HEK293 (cell line): Measurements from ENCODE around the gene PCSK5.

Experiments
- CTCF ChIA-PET: fragments of 350-600 bp; formaldehyde crosslinking; extraction: SDS; loops from one replicate; lab custom pipeline; 2021; ENCODE audit warnings: antibody characterized with exemption; lab: Yijun Ruan, JAX
- POLR2A ChIA-PET: fragments of 300-600 bp; formaldehyde crosslinking; extraction: SDS; loops from one replicate; lab custom pipeline; 2020; ENCODE audit warnings: antibody characterized with exemption, inconsistent platforms; lab: Yijun Ruan, JAX
- H3K27ac ChIP-seq: fragments of 200-500 bp; sonication (Bioruptor generic); 2 replicates; pipeline ENCODE4 v1.5.1; 2014; ENCODE audit warnings: low read depth, low read length, control low read depth, inconsistent platforms; ENCODE audit errors: extremely low read depth
- H3K36me3 ChIP-seq, 2 experiments: fragments of 200-500 bp in 1 of 2; sonication (Bioruptor generic) in 1 of 2; 1 replicate in 1 of 2; 2 replicates in 1 of 2; pipeline ENCODE4 v1.5.1; 2014 to 2017; ENCODE audit warnings: inconsistent platforms in 2 of 2, low read length in 2 of 2; ENCODE audit not compliant: control insufficient read depth in 2 of 2, insufficient read depth in 1 of 2
- H3K4me1 ChIP-seq: fragments of 200-500 bp; sonication (Bioruptor generic); 2 replicates; pipeline ENCODE4 v1.5.1; 2014; ENCODE audit warnings: mild to moderate bottlenecking, low read length, inconsistent platforms; ENCODE audit not compliant: control insufficient read depth, insufficient read depth
- H3K4me3 ChIP-seq: 2 replicates; pipeline ENCODE4 v1.5.1; 2011; ENCODE audit warnings: low read depth, mild to moderate bottlenecking, control low read depth, low read length, moderate library complexity
- H3K9me3 ChIP-seq: fragments of 200-500 bp; sonication (Bioruptor generic); 2 replicates; pipeline ENCODE4 v1.5.1; 2014; ENCODE audit warnings: low read depth, low read length, inconsistent platforms; ENCODE audit not compliant: control insufficient read depth, insufficient read depth
- EGR2 ChIP-seq: fragments of 450-650 bp; formaldehyde crosslinking; IDR thresholded peaks from 2 replicates; pipeline ENCODE4 v1.5.1; 2016; ENCODE audit warnings: low read depth, missing biosample characterization, missing genetic modification characterization
- GLIS1 ChIP-seq: fragments of 450-650 bp; formaldehyde crosslinking; IDR thresholded peaks from 2 replicates; pipeline ENCODE4 v1.5.1; 2016; ENCODE audit warnings: missing biosample characterization, missing genetic modification characterization
- HOXA7 ChIP-seq: sonication (generic); formaldehyde crosslinking; IDR thresholded peaks from 2 replicates; pipeline ENCODE4 v1.8.1; 2022; ENCODE audit warnings: missing genetic modification reagents, borderline replicate concordance
- KLF7 ChIP-seq: fragments of 450-650 bp; formaldehyde crosslinking; IDR thresholded peaks from 2 replicates; pipeline ENCODE4 v1.5.1; 2016; ENCODE audit warnings: missing biosample characterization, missing genetic modification characterization, borderline replicate concordance
- PRDM6 ChIP-seq: fragments of 450-650 bp; formaldehyde crosslinking; IDR thresholded peaks from 2 replicates; pipeline ENCODE4 v1.5.1; 2017; ENCODE audit warnings: missing biosample characterization, missing genetic modification characterization
- WT1 ChIP-seq: fragments of 450-650 bp; formaldehyde crosslinking; IDR thresholded peaks from 2 replicates; pipeline ENCODE4 v1.5.1; 2016; ENCODE audit warnings: missing biosample characterization, missing genetic modification characterization
- ZFHX2 ChIP-seq: fragments of 450-650 bp; formaldehyde crosslinking; conservative IDR thresholded peaks from 2 replicates; pipeline ENCODE4 v1.5.1; 2016; ENCODE audit warnings: missing biosample characterization, missing genetic modification characterization
- ZFP3 ChIP-seq: fragments of 450-650 bp; formaldehyde crosslinking; IDR thresholded peaks from 2 replicates; pipeline ENCODE4 v1.5.1; 2016; ENCODE audit warnings: low read depth, missing biosample characterization, missing genetic modification characterization
- ZIC2 ChIP-seq: fragments of 450-650 bp; formaldehyde crosslinking; IDR thresholded peaks from 2 replicates; pipeline ENCODE4 v1.5.1; 2016; ENCODE audit warnings: missing biosample characterization, missing genetic modification characterization
- ZNF398 ChIP-seq: fragments of 450-650 bp; formaldehyde crosslinking; IDR thresholded peaks from 2 replicates; pipeline ENCODE4 v1.5.1; 2017; ENCODE audit warnings: missing biosample characterization, missing genetic modification characterization
- ZNF404 ChIP-seq: fragments of 450-650 bp; formaldehyde crosslinking; IDR thresholded peaks from 2 replicates; pipeline ENCODE4 v1.5.1; 2017; ENCODE audit warnings: missing biosample characterization, missing genetic modification characterization
- ZNF426 ChIP-seq: fragments of 450-650 bp; formaldehyde crosslinking; IDR thresholded peaks from 2 replicates; pipeline ENCODE4 v1.5.1; 2017; ENCODE audit warnings: missing biosample characterization, missing genetic modification characterization, mild to moderate bottlenecking, inconsistent platforms, moderate library complexity
- ZNF510 ChIP-seq: fragments of 450-650 bp; formaldehyde crosslinking; IDR thresholded peaks from 2 replicates; pipeline ENCODE4 v1.5.1; 2018; ENCODE audit warnings: mild to moderate bottlenecking, missing genetic modification characterization, missing biosample characterization; ENCODE audit not compliant: insufficient replicate concordance
- ZNF518A ChIP-seq: fragments of 450-650 bp; formaldehyde crosslinking; conservative IDR thresholded peaks from 2 replicates; pipeline ENCODE4 v1.5.1; 2016; ENCODE audit warnings: low read depth, missing biosample characterization, missing genetic modification characterization
- ZNF548 ChIP-seq: fragments of 450-650 bp; formaldehyde crosslinking; IDR thresholded peaks from 2 replicates; pipeline ENCODE4 v1.5.1; 2016; ENCODE audit warnings: missing biosample characterization, missing genetic modification characterization
- ZNF561 ChIP-seq: fragments of 450-650 bp; IDR thresholded peaks from 2 replicates; pipeline ENCODE4 v1.5.1; 2018; ENCODE audit warnings: missing biosample characterization, missing genetic modification characterization, borderline replicate concordance
- ZNF596 ChIP-seq: fragments of 450-650 bp; IDR thresholded peaks from 2 replicates; pipeline ENCODE4 v1.5.0; 2018; ENCODE audit warnings: missing biosample characterization, mild to moderate bottlenecking, missing genetic modification characterization, moderate library complexity
- ZNF776 ChIP-seq: fragments of 450-650 bp; formaldehyde crosslinking; IDR thresholded peaks from 2 replicates; pipeline ENCODE4 v1.5.0; 2017; ENCODE audit warnings: missing biosample characterization, missing genetic modification characterization, borderline replicate concordance
- ZSCAN5A ChIP-seq: fragments of 450-650 bp; formaldehyde crosslinking; IDR thresholded peaks from 2 replicates; pipeline ENCODE4 v1.5.1; 2016; ENCODE audit warnings: missing biosample characterization, missing genetic modification characterization

Gene PCSK5

GRCh38 chr9:76333964-76334363 lies 443.5 kb downstream of the PCSK5 start:
- ChIA-PET POLR2A (no interaction called here), CTCF (no interaction called here)
- Histone ChIP-seq H3K27ac (peak overlapping the region; percentile 59), H3K36me3 (peaks cover 0 to 9% of the 10 kb centered on the region in 2 experiments; a peak in 1 of 3 replicates), H3K4me1 (peaks cover 6% of the 10 kb centered on the region; the same call in 1 of the 2 replicates), H3K4me3 (no peak overlapping the region), H3K9me3 (no peaks in the 10 kb centered on the region)
- TF ChIP-seq PRDM6 (no peak), ZNF776 (tag by site-specific recombination) (no peak), HOXA7 (no peak), ZNF596 (tag by site-specific recombination) (0 out of 2 replicates have a peak, but pooled peaks have one; percentile 47), ZNF561 (0 out of 2 replicates have a peak, but pooled peaks have one; percentile 57), KLF7 (peak; percentile 17; the same call in 1 of the 2 replicates), ZNF426 (no peak), ZFHX2 (tag by site-specific recombination) (peak; percentile 63), ZIC2 (tag by site-specific recombination) (0 out of 2 replicates have a peak, but pooled peaks have one; percentile 20), WT1 (tag by site-specific recombination) (peak; percentile 59), EGR2 (tag by site-specific recombination) (peak; percentile 45; the same call in 1 of the 2 replicates), GLIS1 (tag by site-specific recombination) (no peak)

- H3K27ac ChIP-seq = no peak overlapping the region
- ChIA-PET POLR2A (interaction anchor here (0.6 kb wide), 1 partner anchor 1106 kb away, joined by 3 read pairs; no protein-coding TSS in a partner anchor), CTCF (interaction anchor here (0.6 to 1.8 kb wide), 6 partner anchors 9 to 33 kb away, joined by 3 to 4 read pairs (median 4); no protein-coding TSS in a partner anchor)
- TF ChIP-seq ZNF510 = no peak
- TF ChIP-seq ZFP3 (tag by site-specific recombination) = no peak
- TF ChIP-seq ZSCAN5A (tag by site-specific recombination) = no peak
- no peak for TF ChIP-seq ZNF548 (tag by site-specific recombination)
- no peak for TF ChIP-seq ZNF404
- TF ChIP-seq ZNF398 (tag by site-specific recombination) = no peak
- TF ChIP-seq ZNF518A = no peak
- H3K4me3 ChIP-seq = no peak overlapping the region
- no peaks in the 10 kb centered on the region for H3K9me3 ChIP-seq
- peaks cover 6% of the 10 kb centered on the region; the same call in 1 of the 2 replicates for H3K4me1 ChIP-seq
- no peaks in the 10 kb centered on the region for H3K36me3 ChIP-seq
These were observed 445.6 kb downstream of the PCSK5 start for GRCh38 chr9:76336027-76336426.
